GM12891 (cell line): Measurements from ENCODE around the gene NOC4L.

Source experiments
- SPI1 ChIP-seq: IDR thresholded peaks from 2 replicates; pipeline ENCODE4 v1.6.1; 2011; ENCODE audit warnings: low read depth, low read length, control low read depth
- TAF1 ChIP-seq: IDR thresholded peaks from 2 replicates; pipeline ENCODE4 v1.6.1; 2011; ENCODE audit warnings: low read depth, low read length, control low read depth

DNA sequence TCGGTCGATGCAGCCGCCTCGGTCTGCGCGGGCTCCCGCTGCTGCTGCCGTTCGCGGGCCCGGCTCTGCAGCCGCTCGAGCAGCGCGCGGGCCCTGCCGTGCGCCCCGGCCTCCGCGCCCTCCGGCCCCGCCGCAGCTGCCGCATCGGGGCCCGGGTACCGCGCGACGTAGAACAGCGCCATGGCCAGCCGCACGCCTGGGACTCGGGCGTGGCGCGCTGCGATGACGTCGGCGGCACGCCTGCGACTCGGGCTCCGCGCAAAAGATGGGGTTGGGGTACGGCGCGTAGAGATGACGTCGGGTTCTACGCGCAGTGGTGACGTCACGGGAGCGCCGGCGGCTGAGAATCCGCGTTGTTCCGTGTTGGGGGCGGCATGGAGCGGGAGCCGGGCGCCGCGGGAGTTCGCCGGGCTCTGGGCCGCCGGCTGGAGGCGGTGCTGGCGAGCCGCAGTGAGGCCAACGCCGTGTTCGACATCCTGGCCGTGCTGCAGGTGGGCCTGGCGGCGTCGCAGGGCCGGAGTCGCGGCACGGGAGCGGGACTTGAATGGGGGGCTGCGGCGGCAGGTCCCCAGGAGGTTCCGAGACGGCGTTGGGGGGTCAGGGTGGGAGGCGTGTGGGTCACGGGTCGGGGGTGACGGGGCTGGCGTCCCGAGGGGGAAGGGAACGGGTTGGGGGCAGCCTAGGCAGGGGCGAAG, at the start of gene NOC4L, which contains the start of gene DDX51:
- TF ChIP-seq SPI1 = no peak
- no peak; the same call in 1 of the 2 replicates for TF ChIP-seq TAF1
